NT2/D1 (cell line): ENCODE results near the gene AXL.

Experiments used
- SUZ12 ChIP-seq: IDR thresholded peaks from 2 replicates; pipeline ENCODE4 v1.6.1; 2011; ENCODE audit not compliant: insufficient read length, insufficient read depth; ENCODE audit errors: extremely low read depth
- YY1 ChIP-seq: IDR thresholded peaks from 2 replicates; pipeline ENCODE4 v1.6.1; 2011; ENCODE audit not compliant: insufficient read length, insufficient read depth
- ZNF274 ChIP-seq: IDR thresholded peaks from 2 replicates; pipeline ENCODE4 v1.6.1; 2011; ENCODE audit warnings: mild to moderate bottlenecking, low read depth, low read length

GRCh38 chr19:41206926-41207750 lies 11.9 kb upstream of the AXL start:
- TF ChIP-seq YY1 = no peak
- no peak for TF ChIP-seq ZNF274
- TF ChIP-seq SUZ12 = no peak
